GM21515 (cell line): ENCODE results near the gene CHD6.

Source experiments
- ATAC-seq: cut with Tn5 transposase; IDR thresholded peaks from one replicate; pipeline ENCODE4 v1.9.1; 2021; ENCODE audit not compliant: unreplicated experiment

CHD6 gene

GRCh38 chr20:41395667-41396664 lies 222.2 kb downstream of the CHD6 start:
- no peak for ATAC-seq

GRCh38 chr20:41394931-41395666 lies 223.1 kb downstream of the CHD6 start:
- ATAC-seq, result no peak

DNA sequence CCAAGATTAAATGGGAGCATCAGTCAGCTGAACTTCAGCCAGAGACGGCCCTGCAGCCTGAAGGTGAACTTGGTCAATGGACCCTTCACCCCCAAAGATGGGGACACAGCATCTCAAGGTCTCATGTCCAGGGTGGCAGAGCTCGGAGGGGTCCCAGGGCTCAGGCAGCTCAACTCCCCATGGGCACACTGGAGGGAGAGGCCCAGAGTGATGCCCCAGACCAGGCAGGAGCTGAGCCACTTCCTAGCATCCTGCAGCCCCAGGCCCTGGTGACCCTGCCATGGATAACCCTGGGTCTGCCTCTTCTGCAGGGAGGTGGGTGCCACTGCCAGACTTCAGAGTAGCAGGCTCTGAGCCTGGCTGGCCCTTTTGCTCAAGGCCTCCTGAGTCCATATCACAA lies 224.1 kb downstream of the CHD6 start:
- ATAC-seq, result no peak

GRCh38 chr20:41393705-41394066 lies 224.5 kb downstream of the CHD6 start:
- no peak for ATAC-seq

DNA sequence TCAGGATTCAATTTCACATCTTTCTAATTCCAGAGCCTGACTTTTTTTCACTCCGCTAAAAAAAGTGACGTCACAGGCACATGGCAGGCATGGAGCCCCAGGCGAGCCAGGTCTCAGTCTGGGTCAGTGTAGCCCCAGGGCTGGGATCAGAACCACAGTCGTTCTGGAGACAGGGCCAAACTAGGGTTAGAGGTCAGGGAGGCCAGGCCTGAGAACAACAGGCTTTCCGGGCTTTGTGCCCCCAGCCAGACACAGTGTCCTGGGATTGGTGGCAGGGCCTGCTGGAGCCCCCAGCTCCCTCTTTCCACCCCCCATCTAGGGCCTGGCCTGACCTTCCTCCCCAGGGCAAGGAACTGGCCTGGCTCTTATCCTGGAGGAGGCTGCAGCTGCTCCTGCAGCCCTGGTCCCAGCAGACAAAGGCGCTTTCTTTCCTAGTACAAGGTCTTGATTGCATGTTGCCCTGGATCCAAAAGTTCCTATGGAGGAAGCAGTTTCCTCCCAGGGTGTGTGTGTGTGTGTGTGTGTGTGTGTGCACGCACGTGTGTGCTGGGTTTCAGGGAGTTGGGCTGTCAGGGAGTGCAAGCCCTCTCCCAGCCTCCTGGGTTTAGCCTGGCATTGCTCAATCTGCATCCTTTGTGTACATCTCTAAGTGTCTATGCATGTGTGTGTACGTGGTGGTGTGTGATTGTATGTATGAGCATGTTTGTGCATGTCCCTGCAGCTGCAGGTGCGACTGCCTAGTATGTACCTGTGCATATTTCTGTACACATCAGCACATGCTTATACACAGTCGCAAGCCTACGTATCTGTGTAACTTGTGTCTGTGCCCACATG lies 225.1 kb downstream of the CHD6 start:
- ATAC-seq, result no peak

DNA sequence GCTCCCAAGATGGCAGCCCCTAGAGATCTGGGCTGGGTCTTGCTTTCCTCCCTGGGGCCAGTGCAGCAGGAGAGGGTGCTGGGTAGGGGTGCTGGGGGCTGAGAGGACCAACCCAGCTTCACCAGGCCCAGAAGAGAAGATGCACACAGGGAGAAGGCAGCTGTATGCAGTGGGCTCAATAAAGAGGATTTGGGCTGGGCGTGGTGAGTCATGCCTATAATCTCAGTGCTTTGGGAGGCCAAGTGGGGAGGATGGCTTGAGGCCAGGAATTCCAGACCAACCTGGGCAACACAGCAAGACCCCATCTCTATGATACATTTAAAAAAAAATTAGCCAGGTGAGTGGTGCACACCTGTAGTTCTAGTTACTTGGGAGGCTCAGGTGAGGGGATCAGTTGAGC lies 225.9 kb downstream of the CHD6 start:
- ATAC-seq, result no peak

DNA sequence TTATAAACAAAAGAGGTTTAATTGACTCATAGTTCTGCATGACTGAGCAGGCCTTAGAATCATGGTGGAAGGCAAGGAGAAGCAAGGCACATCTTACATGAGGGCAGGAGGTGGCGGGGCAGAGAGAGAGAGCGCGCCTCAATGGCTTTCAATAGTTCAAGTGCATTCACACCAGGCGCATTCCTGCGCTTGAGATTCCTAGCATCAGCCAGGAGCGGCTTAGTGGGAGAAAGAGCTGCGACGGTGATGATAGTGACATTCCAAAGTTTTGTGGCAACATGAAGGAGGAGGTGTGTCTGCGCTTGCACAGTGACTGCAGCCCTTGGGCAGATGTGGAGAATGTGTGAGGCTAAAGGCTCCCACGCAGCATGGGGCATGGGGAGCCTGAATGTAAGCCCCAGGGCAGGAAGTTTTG lies 226.6 kb downstream of the CHD6 start:
- ATAC-seq, result no peak

- ATAC-seq, result no peak
Measured at GRCh38 chr20:41390889-41391288, 227.3 kb downstream of the CHD6 start.

GRCh38 chr20:41387444-41387851 lies 230.7 kb downstream of the CHD6 start:
- ATAC-seq, result no peak

DNA sequence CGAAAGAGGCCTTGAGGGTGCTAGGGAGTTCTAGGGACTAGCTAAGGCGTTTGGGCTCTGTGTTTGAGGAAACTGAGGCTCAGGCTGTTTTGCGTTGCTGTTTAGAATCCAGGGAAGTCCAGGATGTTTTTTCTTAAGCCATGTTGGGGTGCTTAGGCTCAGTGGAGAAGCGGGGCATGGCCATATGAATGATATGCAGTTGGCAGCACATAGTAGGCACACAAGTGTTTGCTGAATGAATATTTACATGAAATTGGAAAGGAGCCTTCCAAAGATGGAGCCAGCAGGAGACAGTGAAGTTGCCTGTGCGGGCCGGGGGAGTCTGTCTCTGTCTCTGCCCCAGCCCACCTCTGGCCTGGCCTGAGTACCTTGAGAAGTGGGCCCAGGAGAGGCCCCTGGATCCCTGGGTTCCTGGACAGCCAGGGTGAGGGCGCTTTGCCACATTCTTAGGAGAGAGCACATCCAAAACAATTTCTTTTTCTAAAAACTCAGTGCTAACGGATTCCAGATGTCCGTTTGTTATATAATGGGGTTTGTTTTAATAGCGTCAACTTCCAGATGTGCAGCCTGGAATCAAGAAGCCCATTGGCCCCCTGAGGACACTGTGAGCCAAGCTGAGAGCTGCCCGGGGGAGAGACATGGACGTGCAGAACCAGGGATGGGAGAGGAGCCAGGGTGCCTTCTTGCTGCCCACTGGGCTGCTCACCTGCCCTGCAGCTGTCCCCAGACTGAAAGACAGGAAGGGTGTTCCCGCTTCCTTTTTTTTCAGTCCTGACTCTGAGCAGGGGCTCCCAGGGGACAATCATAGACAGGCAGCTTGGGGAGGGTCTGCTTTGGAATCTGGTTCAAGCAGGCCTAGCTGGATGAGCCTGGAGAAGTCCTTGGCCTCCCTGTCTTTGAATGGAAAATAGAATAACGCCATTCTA lies 231.4 kb downstream of the CHD6 start:
- ATAC-seq, result no peak

DNA sequence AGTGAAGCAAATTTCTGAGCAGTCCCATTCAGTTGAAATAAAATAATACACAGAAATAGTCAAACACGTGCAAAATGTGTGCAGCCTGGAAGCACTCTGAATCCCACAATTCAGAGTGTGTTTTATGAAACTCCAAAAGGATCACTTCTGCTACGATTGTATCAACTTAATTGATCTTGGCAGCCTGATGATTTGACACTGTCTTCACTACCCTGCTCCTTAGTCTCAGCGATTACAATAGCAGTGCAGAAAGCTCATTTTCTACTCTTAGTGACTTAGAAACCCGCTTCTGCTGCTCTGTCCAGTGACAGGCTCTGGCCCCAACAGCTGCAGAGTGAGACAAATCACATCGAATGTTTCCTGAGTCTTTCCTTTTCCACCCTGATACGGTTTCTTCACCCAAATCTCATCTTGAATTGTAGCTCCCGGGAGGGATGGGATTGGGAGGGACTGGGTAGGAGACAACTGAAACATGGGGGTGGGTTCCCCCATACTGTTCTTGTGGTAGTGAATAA lies 235.3 kb downstream of the CHD6 start:
- no peak for ATAC-seq

- no peak for ATAC-seq
Measured at GRCh38 chr20:41380551-41381193, 237.5 kb downstream of the CHD6 start.

- no peak for ATAC-seq
Measured at GRCh38 chr20:41379551-41379950, 238.6 kb downstream of the CHD6 start.

GRCh38 chr20:41377275-41377674 lies 240.9 kb downstream of the CHD6 start:
- no peak for ATAC-seq

GRCh38 chr20:41376349-41376748 lies 241.8 kb downstream of the CHD6 start:
- no peak for ATAC-seq

- ATAC-seq, result no peak
Measured at GRCh38 chr20:41375846-41376245, 242.3 kb downstream of the CHD6 start.

DNA sequence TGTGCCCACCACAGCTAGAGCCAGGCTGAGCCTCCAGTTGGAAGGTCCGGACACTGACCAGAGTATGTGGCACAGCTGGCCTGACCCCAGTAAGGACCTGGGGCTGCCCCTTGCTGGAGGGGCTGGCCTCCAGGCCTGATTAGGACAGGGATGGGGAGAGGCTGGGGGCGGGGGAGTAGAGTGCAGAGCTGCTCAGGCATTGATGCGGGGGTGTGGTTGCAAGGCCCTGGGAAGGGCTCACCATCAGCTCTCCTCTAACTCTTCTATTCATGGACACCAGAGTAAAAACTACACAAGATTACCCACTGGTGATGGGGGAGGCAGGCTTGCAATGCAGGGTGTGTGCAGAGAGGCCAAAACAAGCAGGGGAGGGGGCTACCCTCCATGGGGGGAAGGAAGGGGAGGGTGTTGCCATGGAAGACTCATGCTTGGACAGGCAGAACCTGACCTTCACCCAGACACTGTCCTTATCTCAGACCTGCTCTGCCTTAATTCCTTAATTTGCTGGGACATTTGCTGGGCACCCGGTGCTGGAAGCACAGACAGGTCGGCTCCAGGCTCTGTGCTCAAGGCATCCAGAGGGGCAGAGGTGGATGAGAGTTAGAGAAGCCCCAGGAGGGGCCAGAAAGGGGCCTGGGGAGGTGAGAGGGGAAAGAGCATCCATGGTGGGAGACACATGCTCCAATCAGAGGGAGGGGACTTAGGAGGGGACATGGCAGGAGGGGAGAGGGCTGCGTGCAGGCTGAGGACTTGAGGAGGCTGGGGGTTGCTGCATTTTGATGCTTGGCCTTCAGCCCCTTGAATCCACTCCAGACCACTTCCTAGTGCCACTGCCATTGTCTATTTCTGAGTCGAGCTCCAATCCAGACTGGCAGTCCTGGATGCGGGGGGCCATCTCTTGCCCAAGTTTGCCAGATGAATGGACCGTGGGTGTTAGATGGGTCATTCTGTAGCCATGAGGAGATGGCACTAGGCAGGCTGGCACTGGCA lies 244.0 kb downstream of the CHD6 start:
- ATAC-seq, result no peak

DNA sequence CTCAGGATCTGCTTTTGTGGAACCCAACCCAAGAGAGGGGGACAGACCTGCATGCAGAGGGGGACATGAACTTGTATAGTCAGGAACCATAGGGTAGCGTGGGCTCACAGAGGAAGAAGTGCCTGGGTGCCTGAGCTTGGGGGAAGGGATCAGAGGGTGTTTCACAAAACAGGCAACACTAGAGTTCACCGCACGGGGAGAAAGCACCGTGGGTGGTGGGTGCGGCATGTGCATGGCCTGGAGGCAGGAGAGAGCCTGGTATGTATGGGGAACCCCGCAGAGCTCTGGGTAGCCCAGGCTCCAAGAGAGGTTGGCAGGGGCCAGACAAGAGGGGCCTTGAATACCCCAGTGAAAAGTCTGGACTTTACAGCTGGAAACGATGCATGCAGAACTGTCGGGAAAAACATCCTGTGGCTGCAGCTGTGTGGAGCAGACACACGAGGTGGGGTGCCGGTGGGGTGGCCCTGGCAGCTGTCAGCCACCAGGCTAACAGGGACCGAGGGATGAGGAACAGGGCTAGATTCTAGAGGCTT lies 244.9 kb downstream of the CHD6 start:
- ATAC-seq, result no peak
